Endothelial cell of umbilical vein (primary cell): ENCODE measurements around the gene KCNF1. TPM values are rescaled to one million over a fixed set of nuclear protein-coding genes. Genes with fewer than 3 reads are reported as not detected.

Source experiments
- BruUV-seq: library from RNA; stranded (reverse); fragments of 400-500 nt; replicated peaks from 2 replicates; lab custom pipeline; 2021; lab: Mats Ljungman, UMichigan
- CTCF ChIA-PET: fragments of 300-600, 350-600 bp; sonication (Branson Sonifier 250); formaldehyde crosslinking; loops from one replicate; lab custom pipeline; 2021; ENCODE audit warnings: antibody characterized with exemption, inconsistent platforms; lab: Charles Lee
- POLR2A ChIA-PET: fragments of 300-600, 350-600 bp; sonication (Branson Sonifier 250); formaldehyde crosslinking; loops from one replicate; lab custom pipeline; 2021; ENCODE audit warnings: antibody characterized with exemption, inconsistent platforms; lab: Charles Lee
- DNase-seq: peaks from one replicate; pipeline ENCODE4 v3.0.0-alpha.2; 2011; ENCODE audit warnings: low read depth, low spot score
- FAIRE-seq: peaks from 2 replicates; lab custom pipeline; 2011; peaks lifted over from hg19 to GRCh38; lab: Jason Lieb, UNC
- H2AFZ ChIP-seq: 2 replicates; pipeline ENCODE4 v1.6.0; 2012; ENCODE audit warnings: low read depth, low read length, control low read depth, inconsistent platforms
- H3K27ac ChIP-seq: 2 replicates; pipeline ENCODE4 v1.5.1; 2011; ENCODE audit warnings: low read depth, mild to moderate bottlenecking, control low read depth, low read length, moderate library complexity; ENCODE audit not compliant: insufficient read depth
- H3K27me3 ChIP-seq, 2 experiments: 2 replicates each; pipeline versions ENCODE4 v1.6.0 to v1.6.1; 2011; ENCODE audit warnings: low read length in 2 of 2, mixed read lengths in 1 of 2; ENCODE audit not compliant: control insufficient read depth in 2 of 2, insufficient read depth in 2 of 2
- H3K36me3 ChIP-seq, 2 experiments: 2 replicates in 1 of 2; 3 replicates in 1 of 2; pipeline ENCODE4 v1.5.1; 2011; ENCODE audit warnings: low read length in 2 of 2, mild to moderate bottlenecking in 1 of 2, moderate library complexity in 1 of 2; ENCODE audit not compliant: control insufficient read depth in 2 of 2, insufficient read depth in 2 of 2; ENCODE audit errors: extremely low read depth in 1 of 2
- H3K4me1 ChIP-seq: 3 replicates; pipeline ENCODE4 v1.5.1; 2011; ENCODE audit warnings: mild to moderate bottlenecking, low read length; ENCODE audit not compliant: control insufficient read depth, insufficient read depth; ENCODE audit errors: extremely low read depth
- H3K4me2 ChIP-seq: 2 replicates; pipeline ENCODE4 v1.6.1; 2011; ENCODE audit warnings: low read length, control low read depth, mixed read lengths; ENCODE audit not compliant: insufficient read depth
- H3K4me3 ChIP-seq, 3 experiments: fragments of 200-600 bp in 1 of 3; sonication (generic), shearing (Covaris generic) in 1 of 3; replicated peaks in 1 of 3; 2 replicates each; pipeline ENCODE4 v1.5.1; 2011 to 2016; ENCODE audit warnings: control low read depth in 3 of 3, low read length in 3 of 3, mild to moderate bottlenecking in 2 of 3, inconsistent platforms in 1 of 3, low read depth in 1 of 3, moderate library complexity in 1 of 3; ENCODE audit not compliant: insufficient read depth in 1 of 3
- H3K79me2 ChIP-seq: 2 replicates; pipeline ENCODE4 v1.6.0; 2012; ENCODE audit warnings: low read length, inconsistent platforms; ENCODE audit not compliant: control insufficient read depth, insufficient read depth
- H3K9ac ChIP-seq: replicated peaks from 2 replicates; pipeline ENCODE3; 2011; ENCODE audit warnings: low read length, control low read depth; ENCODE audit not compliant: insufficient read depth; ENCODE audit errors: extremely low read depth
- H3K9me1 ChIP-seq: replicated peaks from 3 replicates; pipeline ENCODE4 v1.6.0; 2011; ENCODE audit warnings: mild to moderate bottlenecking, low read length; ENCODE audit not compliant: control insufficient read depth, insufficient read depth; ENCODE audit errors: extremely low read depth
- H3K9me3 ChIP-seq: replicated peaks from 2 replicates; pipeline ENCODE4 v1.5.1; 2012; ENCODE audit warnings: low read length, inconsistent platforms; ENCODE audit not compliant: control insufficient read depth, insufficient read depth
- H4K20me1 ChIP-seq: replicated peaks from 2 replicates; pipeline ENCODE3; 2011; ENCODE audit warnings: mild to moderate bottlenecking, low read length; ENCODE audit not compliant: control insufficient read depth, insufficient read depth; ENCODE audit errors: extremely low read depth
- CTCF ChIP-seq, 2 donors: IDR thresholded peaks; 1 replicate in 1 of 2; 2 replicates in 1 of 2; pipeline ENCODE4 v1.5.1; 2011; ENCODE audit warnings: low read length in 2 of 2, mild to moderate bottlenecking in 2 of 2, moderate library complexity in 2 of 2, control low read depth in 1 of 2, inconsistent platforms in 1 of 2, low read depth in 1 of 2; ENCODE audit not compliant: insufficient read depth in 1 of 2; ENCODE audit errors: extremely low read depth in 1 of 2
- EZH2 ChIP-seq: IDR thresholded peaks from 2 replicates; pipeline ENCODE4 v1.6.1; 2012; ENCODE audit warnings: borderline replicate concordance, low read depth, mild to moderate bottlenecking, moderate library complexity, low read length, inconsistent platforms; ENCODE audit not compliant: severe bottlenecking
- FOS ChIP-seq: IDR thresholded peaks from 2 replicates; pipeline ENCODE4 v1.6.1; 2011; ENCODE audit warnings: mild to moderate bottlenecking, low read length, moderate library complexity, borderline replicate concordance; ENCODE audit not compliant: insufficient read depth
- GATA2 ChIP-seq: IDR thresholded peaks from 2 replicates; pipeline ENCODE4 v1.7.0; 2011; ENCODE audit warnings: low read depth, mild to moderate bottlenecking, moderate library complexity, mixed read lengths, low read length; ENCODE audit not compliant: insufficient read length, insufficient read depth
- JUN ChIP-seq: IDR thresholded peaks from 2 replicates; pipeline ENCODE4 v1.6.1; 2011; ENCODE audit warnings: borderline replicate concordance, low read depth; ENCODE audit not compliant: insufficient read length, insufficient read depth
- MAX ChIP-seq: IDR thresholded peaks from 2 replicates; pipeline ENCODE4 v1.6.1; 2011; ENCODE audit not compliant: insufficient read depth, insufficient read length
- MYC ChIP-seq: IDR thresholded peaks from one replicate; pipeline ENCODE4 v1.6.1; 2011; ENCODE audit warnings: mild to moderate bottlenecking, low read depth, low read length
- POLR2A ChIP-seq: IDR thresholded peaks from 2 replicates; pipeline ENCODE4 v1.6.1; 2012; ENCODE audit warnings: low read depth, mild to moderate bottlenecking, control low read depth, low read length
- POLR2AphosphoS5 ChIP-seq: IDR thresholded peaks from 2 replicates; pipeline ENCODE4 v1.6.1; 2012; ENCODE audit warnings: low read depth, mild to moderate bottlenecking, control low read depth, low read length, moderate library complexity; ENCODE audit not compliant: insufficient read depth
- dilution Hi-C: fragments of 300-500 bp; cut with MboI; formaldehyde crosslinking; loops from one replicate; pipeline ENCODE4 v1.15.0; 2019; ENCODE audit warnings: low sequenced_read_pairs; ENCODE audit not compliant: extremely low pct_ligation_motif_present
- intact Hi-C: fragments of 100-400 bp; cut with micrococcal nuclease; formaldehyde crosslinking; loops from one replicate; pipeline ENCODE4 v1.10.0; 2022
- polyA plus RNA-seq, 4 experiments: library from polyadenylated mRNA; depleted of rRNA in 3 of 4; stranded (reverse) in 3 of 4; unstranded in 1 of 4; fragments of >200 nt; gene quantifications; 2 replicates each; pipeline versions ENCODE4 v1.2.1 to v1.2.3, GENCODE V29; 2011 to 2012; ENCODE audit warnings: missing spikeins in 1 of 4
- total RNA-seq: library from RNA; stranded (reverse); gene quantifications from 2 replicates; pipeline ENCODE4 v1.2.3, GENCODE V29; 2021

Gene KCNF1
- total and polyA plus RNA-seq, 2 donors (not counting 3 experiments of a cell fraction or from before 2014, with no cell fraction given) = 0.23 to 0.42 TPM

- Histone ChIP-seq H2AFZ (no peak overlapping the region), H3K4me3 (no peak overlapping the region), H3K9me1 (no peaks in the 10 kb centered on the region), H4K20me1 (no peaks in the 10 kb centered on the region), H3K36me3 (no peaks in the 10 kb centered on the region), H3K79me2 (no peaks in the 10 kb centered on the region), H3K9me3 (no peaks in the 10 kb centered on the region), H3K27ac (no peak overlapping the region), H3K27me3 (peaks cover 0 to 2% of the 10 kb centered on the region in 2 experiments), H3K4me1 (peaks cover 15% of the 10 kb centered on the region), H3K9ac (no peak overlapping the region), H3K4me2 (no peak overlapping the region)
- DNase-seq (no peak), FAIRE-seq (no peak)
- ChIA-PET CTCF (interaction anchor here (1.0 kb wide), 1 partner anchor 10 kb away, joined by 3 read pairs; no protein-coding TSS in a partner anchor), POLR2A (no interaction called here)
- TF ChIP-seq POLR2A (no peak), POLR2AphosphoS5 (no peak), GATA2 (no peak), EZH2 (no peak), CTCF (IDR thresholded peaks at IDR 0.05; ENCODE audit: extremely low read depth in 1 of 2, insufficient read depth in 1 of 2, low read depth in 1 of 2, low read length in 2 of 2) (no peak), JUN (no peak), MYC (no peak), FOS (no peak), MAX (no peak)
- intact Hi-C loops (no loop called here), dilution Hi-C loops (no loop called here)
- no TSS peak for BruUV-seq
Observed at GRCh38 chr2:10940596-10940995, 28.9 kb downstream of the KCNF1 start.
